SK-N-MC (cell line): ENCODE measurements around the gene ADAMTS13.

Experiments used
- DNase-seq: peaks from one replicate; pipeline ENCODE4 v3.0.0-alpha.2; 2011; ENCODE audit warnings: low read depth, low spot score
- H3K27ac ChIP-seq: fragments of 200-600 bp; sonication (generic); 2 replicates; pipeline ENCODE4 v1.5.1; 2016; ENCODE audit warnings: mixed run types
- H3K36me3 ChIP-seq: fragments of 200-600 bp; sonication (generic); 2 replicates; pipeline ENCODE4 v1.6.1; 2017; ENCODE audit warnings: antibody characterized with exemption, low read length, mixed read lengths; ENCODE audit not compliant: insufficient read depth
- H3K4me3 ChIP-seq: fragments of 200-600 bp; sonication (generic); 2 replicates; pipeline ENCODE4 v1.5.1; 2016
- H3K9ac ChIP-seq: fragments of 200-600 bp; sonication (generic); 2 replicates; pipeline ENCODE4 v1.8.0; 2017; ENCODE audit warnings: mixed run types, mixed read lengths; ENCODE audit not compliant: insufficient read length
- H3K9me3 ChIP-seq: fragments of 200-600 bp; sonication (generic); 2 replicates; pipeline ENCODE4 v1.6.1; 2017; ENCODE audit warnings: low read depth, mild to moderate bottlenecking, antibody characterized with exemption, low read length, moderate library complexity, mixed read lengths
- EZH2 ChIP-seq: fragments of 200-600 bp; sonication (generic); IDR thresholded peaks from one replicate; pipeline ENCODE4 v1.6.1; 2017; ENCODE audit warnings: antibody characterized with exemption
- FOXP2 ChIP-seq: optimal IDR thresholded peaks from 2 replicates; pipeline ENCODE3; 2011; ENCODE audit warnings: mild to moderate bottlenecking, moderate library complexity; ENCODE audit not compliant: insufficient read depth; ENCODE audit errors: extremely low read length, control extremely low read depth
- POLR2AphosphoS5 ChIP-seq: IDR thresholded peaks from 2 replicates; pipeline ENCODE4 v1.6.1; 2012; ENCODE audit warnings: mild to moderate bottlenecking, low read depth, low read length, borderline replicate concordance

Gene ADAMTS13

GRCh38 chr9:133496861-133497842, 75.0 kb downstream of the ADAMTS13 start:
- Histone ChIP-seq H3K9ac (no peak overlapping the region), H3K9me3 (no peaks in the 10 kb centered on the region), H3K4me3 (no peak overlapping the region), H3K36me3 (no peaks in the 10 kb centered on the region), H3K27ac (no peak overlapping the region)
- DNase-seq, result no peak
- TF ChIP-seq EZH2 (no peak), POLR2AphosphoS5 (no peak), FOXP2 (no peak)

DNA sequence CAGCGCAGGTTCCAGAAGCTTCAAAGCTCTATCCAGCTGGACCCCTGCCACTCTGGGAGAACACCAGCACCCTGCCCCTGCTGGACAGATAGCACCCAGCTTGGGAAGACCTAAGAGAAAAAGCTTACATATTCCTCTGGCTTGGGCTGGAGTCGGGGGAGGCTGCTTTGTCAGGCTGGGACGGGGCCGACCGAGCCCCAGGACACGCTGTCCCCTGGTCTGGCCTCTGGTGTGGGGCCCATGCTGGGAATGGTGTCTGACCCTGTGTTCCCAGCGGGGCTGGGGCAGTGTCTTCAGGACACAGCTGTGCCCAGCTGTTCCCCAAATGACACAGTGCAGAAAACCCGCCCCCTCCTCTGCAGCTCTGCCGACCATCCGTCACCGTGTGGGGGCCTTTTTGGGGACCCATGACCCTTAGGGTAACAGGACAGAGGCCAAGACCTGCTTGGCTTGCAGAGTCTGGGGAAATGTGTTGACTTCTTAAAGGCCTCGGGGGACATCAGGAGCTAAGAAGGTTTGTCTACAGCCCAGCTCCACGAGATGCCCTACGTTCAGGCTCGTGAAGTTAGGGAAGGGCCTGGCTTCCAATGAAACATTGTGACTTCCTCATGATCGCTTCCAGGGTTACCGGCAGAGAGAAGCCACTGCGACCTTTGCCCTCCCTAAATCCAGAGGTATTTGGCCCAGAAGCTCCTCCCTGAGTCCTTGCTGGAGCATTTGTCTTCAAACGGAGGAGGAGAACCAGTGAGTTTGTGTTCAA, 77.1 kb downstream of the ADAMTS13 start:
- Histone ChIP-seq H3K9ac (no peak overlapping the region), H3K9me3 (no peaks in the 10 kb centered on the region), H3K4me3 (no peak overlapping the region), H3K36me3 (no peaks in the 10 kb centered on the region), H3K27ac (no peak overlapping the region)
- TF ChIP-seq FOXP2 (no peak), EZH2 (no peak), POLR2AphosphoS5 (no peak)
- DNase-seq, result no peak

- H3K9ac ChIP-seq, result no peak overlapping the region
- no peak overlapping the region for H3K27ac ChIP-seq
- TF ChIP-seq POLR2AphosphoS5 (no peak), EZH2 (no peak), FOXP2 (no peak)
- no peak overlapping the region for H3K4me3 ChIP-seq
- H3K36me3 ChIP-seq, result no peaks in the 10 kb centered on the region
- H3K9me3 ChIP-seq, result no peaks in the 10 kb centered on the region
- DNase-seq, result no peak
These were observed 77.7 kb downstream of the ADAMTS13 start for GRCh38 chr9:133499892-133500270.

DNA sequence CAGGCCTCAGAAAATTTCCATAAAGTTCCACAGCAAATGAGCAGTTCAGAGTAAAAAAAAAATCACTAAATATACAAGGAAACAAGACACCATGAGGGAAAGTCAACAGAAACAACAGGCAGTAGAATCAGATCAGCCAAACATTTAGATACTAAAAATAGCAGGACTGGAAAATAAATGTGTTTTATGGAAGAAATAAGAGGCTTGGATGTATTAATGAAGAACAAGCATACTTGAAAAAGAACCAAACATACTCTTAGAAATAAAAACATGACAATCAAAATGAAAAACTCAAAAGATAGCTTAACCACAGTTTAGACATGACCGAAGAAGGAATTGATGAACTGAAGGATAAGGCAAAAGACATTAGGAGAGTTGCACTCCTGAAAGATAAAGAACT, 79.9 kb downstream of the ADAMTS13 start:
- Histone ChIP-seq H3K4me3 (no peak overlapping the region), H3K9me3 (no peaks in the 10 kb centered on the region), H3K27ac (no peak overlapping the region), H3K9ac (no peak overlapping the region), H3K36me3 (no peaks in the 10 kb centered on the region)
- no peak for DNase-seq
- TF ChIP-seq FOXP2, result no peak
- no peak for TF ChIP-seq POLR2AphosphoS5
- TF ChIP-seq EZH2, result no peak

DNA sequence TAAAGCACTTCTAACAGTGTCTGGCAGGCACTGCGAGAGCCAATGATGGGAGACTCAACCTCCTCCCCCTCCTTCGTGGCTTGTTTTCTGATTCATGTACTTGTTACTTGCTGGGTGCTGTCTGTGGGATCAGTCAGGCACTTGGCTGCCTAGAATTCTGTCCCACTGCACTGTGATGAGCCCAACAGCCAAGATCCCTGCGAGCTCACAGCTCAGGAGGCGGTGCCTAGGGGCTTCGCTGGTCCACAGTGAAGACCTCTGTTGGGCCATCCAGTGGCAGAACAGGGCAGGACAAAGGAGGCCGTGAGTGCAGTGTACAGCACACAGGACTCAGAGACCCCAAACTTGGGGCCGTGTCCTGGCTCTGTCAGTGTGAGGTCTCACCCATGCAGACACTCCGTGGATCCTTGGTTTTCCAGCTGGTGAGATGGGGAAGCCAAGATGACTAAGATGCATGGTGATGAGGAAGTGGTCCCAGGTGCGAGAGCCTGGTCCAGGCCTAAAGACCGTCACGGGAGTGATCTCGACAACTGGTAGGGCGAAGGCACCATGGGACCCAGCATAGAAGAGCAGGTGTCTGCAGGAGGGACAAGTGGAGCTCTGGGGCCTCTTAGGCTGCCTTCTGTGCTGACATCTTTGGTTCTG, 83.1 kb downstream of the ADAMTS13 start:
- Histone ChIP-seq H3K36me3 (no peaks in the 10 kb centered on the region), H3K9me3 (no peaks in the 10 kb centered on the region), H3K9ac (no peak overlapping the region), H3K4me3 (no peak overlapping the region), H3K27ac (no peak overlapping the region)
- TF ChIP-seq POLR2AphosphoS5 (no peak), FOXP2 (no peak), EZH2 (no peak)
- no peak for DNase-seq

- Histone ChIP-seq H3K4me3 (no peak overlapping the region), H3K9ac (no peak overlapping the region), H3K9me3 (no peaks in the 10 kb centered on the region), H3K27ac (no peak overlapping the region), H3K36me3 (no peaks in the 10 kb centered on the region)
- no peak for TF ChIP-seq FOXP2
- no peak for TF ChIP-seq EZH2
- no peak for TF ChIP-seq POLR2AphosphoS5
- DNase-seq, result no peak
These were observed 83.9 kb downstream of the ADAMTS13 start for GRCh38 chr9:133505901-133506652.

GRCh38 chr9:133506653-133507038, 84.5 kb downstream of the ADAMTS13 start:
- no peak for DNase-seq
- H3K27ac ChIP-seq, result no peak overlapping the region
- H3K9me3 ChIP-seq, result no peaks in the 10 kb centered on the region
- H3K36me3 ChIP-seq, result no peaks in the 10 kb centered on the region
- H3K9ac ChIP-seq, result no peak overlapping the region
- no peak overlapping the region for H3K4me3 ChIP-seq
- TF ChIP-seq POLR2AphosphoS5, result no peak
